Loucy (cell line): Measurements from ENCODE around the gene MAGEB10.

ENCODE experiments used
- H2AFZ ChIP-seq: fragments of 200-600 bp; sonication (generic); 2 replicates; pipeline ENCODE4 v1.6.0; 2016; ENCODE audit warnings: antibody characterized with exemption, mild to moderate bottlenecking, low read length, moderate library complexity
- H3F3A ChIP-seq: fragments of 200-600 bp; 2 replicates; pipeline ENCODE4 v1.6.0; 2016; ENCODE audit warnings: antibody characterized with exemption, low read depth, mild to moderate bottlenecking
- H3K27me3 ChIP-seq: fragments of 200-600 bp; sonication (generic); 2 replicates; pipeline ENCODE4 v1.6.1; 2014; ENCODE audit warnings: low read length, mild to moderate bottlenecking; ENCODE audit not compliant: insufficient read depth, poor library complexity, severe bottlenecking
- H3K36me3 ChIP-seq: fragments of 200-600 bp; sonication (generic); 2 replicates; pipeline ENCODE4 v1.6.1; 2016; ENCODE audit warnings: low read length; ENCODE audit not compliant: insufficient read depth
- H3K4me1 ChIP-seq: fragments of 200-600 bp; sonication (generic); 2 replicates; pipeline ENCODE4 v1.5.1; 2014; ENCODE audit warnings: low read length, mild to moderate bottlenecking; ENCODE audit not compliant: insufficient read depth, poor library complexity, severe bottlenecking
- H3K4me2 ChIP-seq: fragments of 200-600 bp; sonication (generic); 2 replicates; pipeline ENCODE4 v1.6.0; 2014; ENCODE audit warnings: antibody characterized with exemption, low read length, low read depth, mild to moderate bottlenecking; ENCODE audit not compliant: poor library complexity, severe bottlenecking
- H3K4me3 ChIP-seq: fragments of 200-600 bp; sonication (generic); 2 replicates; pipeline ENCODE4 v1.5.1; 2014; ENCODE audit warnings: low read length, mild to moderate bottlenecking, mixed read lengths; ENCODE audit not compliant: poor library complexity, severe bottlenecking
- H3K79me2 ChIP-seq: fragments of 200-600 bp; sonication (generic); 2 replicates; pipeline ENCODE4 v1.6.1; 2014; ENCODE audit warnings: low read length; ENCODE audit not compliant: insufficient read depth
- H3K9ac ChIP-seq: fragments of 200-600 bp; sonication (generic); 2 replicates; pipeline ENCODE4 v1.6.0; 2014; ENCODE audit warnings: mild to moderate bottlenecking, low read depth, low read length, moderate library complexity; ENCODE audit not compliant: poor library complexity, severe bottlenecking
- H3K9me2 ChIP-seq: fragments of 200-600 bp; sonication (generic); replicated peaks from 2 replicates; pipeline ENCODE4 v1.6.1; 2016; ENCODE audit warnings: low read depth, low read length, mixed read lengths
- H3K9me3 ChIP-seq: fragments of 200-600 bp; sonication (generic); 2 replicates; pipeline ENCODE4 v1.6.1; 2014; ENCODE audit warnings: mild to moderate bottlenecking, antibody characterized with exemption, low read length, low read depth; ENCODE audit not compliant: insufficient read depth
- H4K20me1 ChIP-seq: fragments of 200-600 bp; sonication (generic); 2 replicates; pipeline ENCODE4 v1.6.0; 2014; ENCODE audit warnings: antibody characterized with exemption, low read length, mild to moderate bottlenecking; ENCODE audit not compliant: insufficient read depth, poor library complexity, severe bottlenecking
- EZH2phosphoT487 ChIP-seq: fragments of 200-600 bp; IDR thresholded peaks from 2 replicates; pipeline ENCODE4 v1.6.1; 2018; ENCODE audit warnings: antibody characterized with exemption, mild to moderate bottlenecking, moderate library complexity, borderline replicate concordance
- TF ChIP-seq, protein P1 (sequence below): fragments of 200-600 bp; sonication (generic); conservative IDR thresholded peaks from 2 replicates; pipeline ENCODE4 v1.5.1; 2014; ENCODE audit warnings: mild to moderate bottlenecking, antibody characterized with exemption, low read length

Gene MAGEB10

DNA sequence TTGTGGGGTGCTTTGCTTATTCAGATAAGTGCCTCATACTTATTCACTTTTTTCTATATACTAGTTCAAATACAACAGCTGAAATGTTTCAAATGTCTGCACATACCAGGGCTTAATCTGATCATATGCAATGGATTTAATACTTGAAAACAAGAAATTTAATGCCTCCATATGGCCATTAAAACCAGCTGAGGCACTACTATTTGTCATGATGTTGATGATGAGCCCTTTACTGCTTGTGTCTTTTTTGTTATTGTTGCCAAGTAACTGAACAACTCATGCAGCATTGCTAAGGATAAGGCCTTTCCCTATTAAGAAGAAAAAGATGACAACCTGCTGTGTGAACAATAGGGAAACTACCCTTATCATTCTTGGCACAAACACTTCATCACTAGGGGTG lies 52.5 kb downstream of the MAGEB10 start:
- H3K9me2 ChIP-seq = no peaks in the 10 kb centered on the region
- no peaks in the 10 kb centered on the region for H3K9me3 ChIP-seq
- no peak overlapping the region for H2AFZ ChIP-seq
- no peak overlapping the region for H3K4me2 ChIP-seq
- H3K79me2 ChIP-seq = no peaks in the 10 kb centered on the region
- no peak overlapping the region for H3K4me3 ChIP-seq
- TF ChIP-seq, protein P1, sequence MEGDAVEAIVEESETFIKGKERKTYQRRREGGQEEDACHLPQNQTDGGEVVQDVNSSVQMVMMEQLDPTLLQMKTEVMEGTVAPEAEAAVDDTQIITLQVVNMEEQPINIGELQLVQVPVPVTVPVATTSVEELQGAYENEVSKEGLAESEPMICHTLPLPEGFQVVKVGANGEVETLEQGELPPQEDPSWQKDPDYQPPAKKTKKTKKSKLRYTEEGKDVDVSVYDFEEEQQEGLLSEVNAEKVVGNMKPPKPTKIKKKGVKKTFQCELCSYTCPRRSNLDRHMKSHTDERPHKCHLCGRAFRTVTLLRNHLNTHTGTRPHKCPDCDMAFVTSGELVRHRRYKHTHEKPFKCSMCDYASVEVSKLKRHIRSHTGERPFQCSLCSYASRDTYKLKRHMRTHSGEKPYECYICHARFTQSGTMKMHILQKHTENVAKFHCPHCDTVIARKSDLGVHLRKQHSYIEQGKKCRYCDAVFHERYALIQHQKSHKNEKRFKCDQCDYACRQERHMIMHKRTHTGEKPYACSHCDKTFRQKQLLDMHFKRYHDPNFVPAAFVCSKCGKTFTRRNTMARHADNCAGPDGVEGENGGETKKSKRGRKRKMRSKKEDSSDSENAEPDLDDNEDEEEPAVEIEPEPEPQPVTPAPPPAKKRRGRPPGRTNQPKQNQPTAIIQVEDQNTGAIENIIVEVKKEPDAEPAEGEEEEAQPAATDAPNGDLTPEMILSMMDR = no peak
- TF ChIP-seq EZH2phosphoT487 = no peak
- H4K20me1 ChIP-seq = no peaks in the 10 kb centered on the region
- no peaks in the 10 kb centered on the region for H3F3A ChIP-seq
- no peaks in the 10 kb centered on the region for H3K4me1 ChIP-seq
- H3K27me3 ChIP-seq = no peaks in the 10 kb centered on the region
- no peak overlapping the region for H3K9ac ChIP-seq
- no peaks in the 10 kb centered on the region for H3K36me3 ChIP-seq

DNA sequence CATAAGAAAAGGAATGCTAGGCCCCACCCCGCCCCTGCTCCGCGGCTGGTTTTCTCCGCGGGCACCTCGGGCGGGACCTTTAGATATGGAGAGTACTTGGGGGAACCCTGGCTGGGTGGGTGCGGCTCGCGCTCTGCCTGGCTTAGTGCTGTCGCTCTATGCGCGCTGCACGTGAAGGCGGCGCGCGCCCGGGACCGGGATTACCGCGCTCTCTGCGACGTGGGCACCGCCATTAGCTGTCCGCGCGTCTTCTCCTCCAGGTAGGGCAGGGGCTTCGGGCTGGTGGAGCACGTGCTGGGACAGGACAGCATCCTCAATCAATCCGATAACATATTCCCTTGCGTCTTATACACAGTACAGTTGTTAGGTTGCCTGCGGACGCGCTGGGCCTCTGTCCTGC lies 56.0 kb downstream of the MAGEB10 start:
- no peaks in the 10 kb centered on the region for H3K9me3 ChIP-seq
- H3K9me2 ChIP-seq = no peaks in the 10 kb centered on the region
- no peak overlapping the region for H3K4me2 ChIP-seq
- no peak overlapping the region for H2AFZ ChIP-seq
- no peaks in the 10 kb centered on the region for H3K4me1 ChIP-seq
- no peaks in the 10 kb centered on the region for H3F3A ChIP-seq
- no peaks in the 10 kb centered on the region for H3K27me3 ChIP-seq
- TF ChIP-seq, protein P1 = no peak
- no peak for TF ChIP-seq EZH2phosphoT487
- H3K36me3 ChIP-seq = no peaks in the 10 kb centered on the region
- H3K4me3 ChIP-seq = no peak overlapping the region
- H3K9ac ChIP-seq = no peak overlapping the region
- no peaks in the 10 kb centered on the region for H4K20me1 ChIP-seq
- H3K79me2 ChIP-seq = no peaks in the 10 kb centered on the region
